HG03442 (cell line): ENCODE measurements around the gene KCTD5.

Source experiments
- ATAC-seq: cut with Tn5 transposase; IDR thresholded peaks from one replicate; pipeline ENCODE4 v1.9.1; 2021; ENCODE audit warnings: mild to moderate bottlenecking, moderate library complexity; ENCODE audit not compliant: unreplicated experiment

Gene KCTD5

DNA sequence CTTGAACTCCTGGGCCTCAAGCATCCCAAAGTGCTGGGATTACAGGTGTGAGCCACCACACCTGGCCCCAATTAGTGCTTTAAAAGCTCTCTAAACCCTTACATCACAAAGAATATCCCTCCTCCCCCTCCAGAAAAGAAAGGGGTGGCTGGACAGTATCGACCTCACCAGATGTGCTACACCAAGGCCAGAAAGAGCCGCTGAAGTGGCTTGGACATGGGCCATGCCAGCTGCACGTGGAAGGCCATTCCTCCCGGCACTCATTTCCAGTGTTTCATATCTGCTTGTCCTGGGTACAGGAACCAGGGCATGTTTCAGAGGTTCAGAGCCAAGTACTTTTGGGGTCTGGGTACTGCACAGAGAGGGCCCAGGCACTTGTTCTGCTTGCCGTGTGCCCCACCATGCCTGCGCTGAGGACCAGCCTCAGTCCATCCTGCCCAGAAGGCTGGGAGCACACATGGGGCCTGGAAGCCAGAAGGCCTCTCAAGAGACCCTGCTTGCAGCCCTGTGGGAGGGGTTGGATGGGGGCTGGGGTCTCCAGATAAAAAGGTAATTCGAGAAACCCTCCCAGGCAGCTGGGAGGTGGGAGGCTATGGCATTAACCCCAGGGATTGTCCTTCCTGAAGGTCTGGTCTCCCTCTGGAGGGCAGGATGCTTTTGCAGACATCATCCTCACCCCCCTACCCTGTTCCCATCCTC, 66.6 kb downstream of the KCTD5 start:
- no peak for ATAC-seq

GRCh38 chr16:2749476-2749875, 67.2 kb downstream of the KCTD5 start:
- ATAC-seq = no peak

GRCh38 chr16:2749936-2750335, 67.6 kb downstream of the KCTD5 start:
- ATAC-seq = no peak

GRCh38 chr16:2751577-2752034, 69.3 kb downstream of the KCTD5 start:
- ATAC-seq = no peak

DNA sequence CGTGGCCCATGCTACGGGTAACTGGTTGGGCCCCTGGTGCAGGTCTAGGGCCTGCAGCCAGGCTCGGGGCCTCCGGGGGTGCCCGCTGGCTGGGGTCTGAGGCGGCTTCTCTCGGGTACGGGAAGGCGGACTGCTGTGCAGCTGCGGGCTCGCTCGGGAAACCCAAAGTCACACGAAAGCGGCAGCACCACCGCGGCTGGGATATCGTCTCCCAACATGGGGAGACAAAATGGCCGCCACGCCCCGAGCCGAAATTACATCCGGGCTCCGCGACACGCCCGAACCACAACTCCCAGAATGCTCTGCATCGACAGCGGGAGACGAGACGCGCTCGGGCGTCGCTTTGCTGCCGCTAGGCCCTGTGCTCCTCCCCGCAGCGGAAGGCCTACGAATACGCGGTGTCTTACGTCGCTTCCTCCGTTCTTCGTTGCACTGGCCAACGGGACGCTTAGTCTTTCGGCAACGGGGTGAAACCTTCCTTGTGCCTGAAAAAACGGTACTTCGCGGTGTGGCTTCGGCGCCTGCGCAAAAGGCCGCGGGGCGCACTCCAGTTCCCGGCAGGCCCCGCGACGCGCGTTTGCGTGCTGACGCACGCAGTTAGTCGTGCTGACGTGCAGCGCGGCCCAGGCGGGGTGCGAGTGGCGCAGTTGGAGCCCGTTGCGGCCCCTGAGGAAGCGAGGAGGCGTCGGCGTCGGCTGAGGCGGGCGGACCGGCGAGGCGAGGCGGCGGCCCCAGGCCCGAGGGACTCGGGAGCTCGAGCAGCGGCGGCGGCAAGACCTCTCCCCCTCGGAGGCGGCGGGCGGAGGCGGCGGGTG, 69.9 kb downstream of the KCTD5 start, which contains the start of gene SRRM2:
Gene SRRM2, plus strand, starts transcription at position 604 of the 815 bp plus-strand sequence. CDS start 3,727 bp downstream, outside the sequence.
- peak; percentile 82 for ATAC-seq

DNA sequence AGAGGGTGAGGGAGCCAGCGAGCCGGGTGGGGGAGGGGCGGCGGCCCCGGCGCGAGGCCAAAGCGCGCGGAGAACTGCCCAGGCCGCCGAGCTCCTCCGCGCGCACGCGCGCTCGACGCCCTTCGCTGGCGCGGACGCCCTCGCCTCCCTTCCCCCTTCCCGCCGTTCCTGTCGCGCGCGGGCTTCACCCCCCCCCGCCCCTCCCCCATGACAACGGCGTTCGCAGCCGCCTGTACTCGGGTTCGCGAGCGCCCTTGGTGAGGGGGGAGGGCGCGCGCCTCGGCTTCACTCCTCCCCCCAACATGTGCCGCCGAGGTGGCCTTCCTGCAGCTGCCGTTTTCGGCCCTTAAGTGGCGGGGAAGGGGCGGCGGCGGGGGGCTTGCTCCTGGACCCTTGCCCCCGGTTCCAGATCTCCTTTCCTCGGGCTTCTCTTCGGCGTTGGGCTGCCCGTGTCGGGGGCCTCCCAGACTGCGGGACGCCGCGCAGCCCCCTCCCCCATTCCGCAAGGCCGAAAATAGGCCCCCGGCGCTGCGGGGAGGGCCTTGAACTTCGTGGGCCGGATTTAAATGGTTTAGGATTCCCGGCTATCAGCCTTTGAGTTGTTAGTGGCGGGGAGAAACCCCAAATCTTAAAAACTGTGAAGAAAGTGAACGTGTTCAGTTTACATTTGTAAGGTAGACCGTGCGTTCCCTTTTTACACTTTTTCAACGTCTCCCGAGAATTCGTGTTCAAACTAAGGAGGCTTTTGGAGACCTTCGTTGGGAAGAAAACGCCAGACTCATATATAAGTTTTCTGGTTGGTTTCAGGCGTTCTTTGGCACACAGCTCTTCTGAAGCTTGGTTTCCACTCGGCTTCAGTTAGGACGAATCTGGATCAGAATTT, 70.8 kb downstream of the KCTD5 start:
- ATAC-seq = peak; percentile 34

- no peak for ATAC-seq
Observed at GRCh38 chr16:2753733-2754020, 71.4 kb downstream of the KCTD5 start.

- ATAC-seq = no peak
Observed at GRCh38 chr16:2755158-2755557, 72.8 kb downstream of the KCTD5 start.

DNA sequence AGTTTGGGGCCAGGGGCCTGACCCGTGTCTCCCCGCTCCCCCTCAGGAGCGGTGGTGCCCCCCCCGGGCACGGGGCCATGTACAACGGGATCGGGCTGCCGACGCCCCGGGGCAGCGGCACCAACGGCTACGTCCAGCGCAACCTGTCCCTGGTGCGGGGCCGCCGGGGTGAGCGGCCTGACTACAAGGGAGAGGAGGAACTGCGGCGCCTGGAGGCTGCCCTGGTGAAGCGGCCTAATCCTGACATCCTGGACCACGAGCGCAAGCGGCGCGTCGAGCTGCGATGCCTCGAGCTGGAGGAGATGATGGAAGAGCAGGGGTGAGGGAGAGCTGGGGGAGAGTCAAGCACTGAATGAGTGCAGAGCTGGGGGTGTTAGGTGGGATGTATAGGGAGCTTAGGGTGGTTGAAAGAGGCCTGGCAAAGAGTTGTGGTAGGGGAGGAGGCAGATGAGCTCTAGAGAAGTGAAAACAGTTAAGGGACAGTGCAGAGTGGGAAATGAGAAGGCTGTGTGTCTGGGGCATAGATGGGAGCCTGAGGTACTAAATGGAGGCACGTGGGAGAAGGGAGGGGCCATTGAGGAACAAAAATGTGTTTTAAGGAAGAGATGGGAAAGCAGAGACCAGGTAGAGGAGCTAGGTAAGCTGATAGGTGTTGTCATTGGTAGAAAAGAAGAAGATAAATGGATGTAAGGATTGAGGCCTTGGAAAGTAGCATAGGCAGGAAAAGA, 74.1 kb downstream of the KCTD5 start:
- no peak for ATAC-seq

- no peak for ATAC-seq
Observed at GRCh38 chr16:2757344-2757743, 75.0 kb downstream of the KCTD5 start.
